Measurements from ENCODE around the gene RNF115. TPM values are rescaled to one million over a fixed set of nuclear protein-coding genes. Genes with fewer than 3 reads are reported as not detected.

Gene RNF115
- total and polyA plus RNA-seq, 2 of the 4 experiments (the other 2 are of a cell fraction), result 13.5 to 22.9 TPM

- Histone ChIP-seq H3K23ac (ENCODE audit: low read depth, low read length) (no peak overlapping the region), H4K91ac (ENCODE audit: insufficient read depth, low read depth, low read length) (no peak overlapping the region), H3K4me2 (ENCODE audit: low read depth, low read length) (no peak overlapping the region), H2AFZ (replicated peaks; ENCODE audit: low read length, poor library complexity) (no peak overlapping the region), H3K36me3 (ENCODE audit: control insufficient read depth, insufficient read depth, low read length) (peaks cover 39% of the 10 kb centered on the region), H3K9ac (ENCODE audit: low read depth, low read length) (no peak overlapping the region), H3K27ac (ENCODE audit: insufficient read depth, low read length) (no peak overlapping the region), H4K5ac (ENCODE audit: low read depth, low read length) (no peak overlapping the region), H2BK120ac (ENCODE audit: low read depth, low read length) (no peak overlapping the region), H3K79me1 (ENCODE audit: low read depth in 1 of 2, low read length in 2 of 2) (peaks cover 0 to 10% of the 10 kb centered on the region in 2 experiments; a peak in 3 of 4 replicates), H3K27me3 (ENCODE audit: control insufficient read depth, insufficient read depth, low read length) (no peaks in the 10 kb centered on the region), H4K20me1 (ENCODE audit: insufficient read depth, low read length) (no peaks in the 10 kb centered on the region), H3K4me1 (ENCODE audit: control insufficient read depth, insufficient read depth, low read length) (peaks cover 16% of the 10 kb centered on the region), H3K14ac (replicated peaks; ENCODE audit: low read depth, low read length) (no peak overlapping the region), H2AK9ac (replicated peaks; ENCODE audit: low read depth, low read length, poor library complexity) (no peak overlapping the region), H2AK5ac (ENCODE audit: low read depth, low read length) (no peak overlapping the region), H3K4me3 (ENCODE audit: insufficient read depth, low read depth, low read length) (no peak overlapping the region), H3K9me3 (ENCODE audit: control insufficient read depth, insufficient read depth, low read length) (no peaks in the 10 kb centered on the region), H3K18ac (ENCODE audit: low read depth, low read length) (no peak overlapping the region), H3K56ac (ENCODE audit: extremely low read depth, insufficient read depth, low read length) (no peak overlapping the region), H4K8ac (ENCODE audit: low read depth in 2 of 2, low read length in 2 of 2) (no peak overlapping the region), H3K9me1 (ENCODE audit: insufficient read depth, low read length) (peaks cover 21% of the 10 kb centered on the region; the same call in 1 of the 2 replicates), H2BK15ac (ENCODE audit: low read depth, low read length) (no peak overlapping the region), H3K4ac (ENCODE audit: low read depth, low read length) (no peak overlapping the region), H2BK5ac (ENCODE audit: low read depth, low read length, poor library complexity, severe bottlenecking) (no peak overlapping the region), H2BK20ac (ENCODE audit: low read depth, low read length) (no peak overlapping the region; the same call in 1 of the 2 replicates)
- TF ChIP-seq RAD21 (IDR thresholded peaks at IDR 0.05; ENCODE audit: low read length) (no peak), MXI1 (IDR thresholded peaks at IDR 0.05; ENCODE audit: borderline replicate concordance, low read depth, low read length) (no peak), FOS (IDR thresholded peaks at IDR 0.05; ENCODE audit: low read depth, low read length) (no peak), NFE2L2 (IDR thresholded peaks at IDR 0.05; ENCODE audit: low read depth, low read length) (no peak), CHD1 (IDR thresholded peaks at IDR 0.05; ENCODE audit: low read depth, low read length) (no peak), POLR2A (IDR thresholded peaks at IDR 0.05; ENCODE audit: low read depth, low read length) (no peak), CTCF (conservative IDR thresholded peaks at IDR 0.05; ENCODE audit: low read depth, low read length) (no peak), CEBPB (IDR thresholded peaks at IDR 0.05; ENCODE audit: low read depth, low read length) (no peak), RFX5 (IDR thresholded peaks at IDR 0.05; ENCODE audit: low read depth, low read length) (no peak)
- in situ Hi-C loops (cut with MboI; ENCODE audit: low sequenced_read_pairs), result loop anchor here (5.0 kb wide), 1 partner anchor 164 kb away; no protein-coding TSS in a partner anchor
- WGBS, 2 experiments (ENCODE audit: extremely low coverage in 2 of 2, insufficient read length in 1 of 2), result no CpG with 5 or more reads among the region's 3 CpGs
- POLR2A ChIA-PET (ENCODE audit: unreplicated experiment), result no interaction called here
- intact Hi-C loops (cut with micrococcal nuclease), result no loop called here
- no TSS peak for BruUV-seq (replicated peaks)
- DNase-seq, result no peak
- dilution Hi-C loops (cut with HindIII; ENCODE audit: low sequenced_read_pairs, unreplicated experiment), result no loop called here
- CTCF ChIA-PET, result interaction anchor here (1.1 to 2.0 kb wide), 3 partner anchors 11 to 169 kb away, joined by 3 to 10 read pairs (median 6); partner anchors contain the start of gene PIAS3
- no peak for ATAC-seq (ENCODE audit: low read depth)
Observed at GRCh38 chr1:145847827-145848226, 23.9 kb upstream of the RNF115 start.

All from IMR-90 (cell line).